Measurements from ENCODE around the gene TRIM22.
"Not testable (repeated sequence)": the region's sequence is repeated elsewhere in the genome, so short reads cannot be mapped to it uniquely, and the experiment has no call there.

TRIM22 gene

GRCh38 chr11:5691238-5691963, 1.8 kb downstream of the TRIM22 start:
- DNase-seq: not testable (repeated sequence)

DNA sequence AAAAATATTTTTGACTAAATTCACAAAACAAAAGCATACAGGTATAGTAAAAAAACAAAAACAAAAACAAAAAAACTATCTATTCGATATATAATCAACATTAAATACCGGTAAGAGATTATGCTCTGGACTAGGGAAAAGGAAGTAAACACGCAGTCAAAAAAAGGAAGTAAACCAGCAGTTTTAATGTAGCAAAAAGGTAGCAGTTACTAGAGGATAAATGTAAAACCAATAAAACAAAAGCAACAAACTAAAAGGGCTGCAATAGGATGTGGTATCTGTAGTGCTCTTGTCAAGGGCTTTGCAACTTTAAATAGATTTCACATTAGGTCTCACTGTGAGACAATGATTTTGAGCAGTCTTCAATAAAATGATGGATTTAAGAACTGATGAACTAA, 2.4 kb downstream of the TRIM22 start:
- no peak for DNase-seq

- DNase-seq: no peak
These were observed 5.1 kb downstream of the TRIM22 start for GRCh38 chr11:5694642-5695041.

DNA sequence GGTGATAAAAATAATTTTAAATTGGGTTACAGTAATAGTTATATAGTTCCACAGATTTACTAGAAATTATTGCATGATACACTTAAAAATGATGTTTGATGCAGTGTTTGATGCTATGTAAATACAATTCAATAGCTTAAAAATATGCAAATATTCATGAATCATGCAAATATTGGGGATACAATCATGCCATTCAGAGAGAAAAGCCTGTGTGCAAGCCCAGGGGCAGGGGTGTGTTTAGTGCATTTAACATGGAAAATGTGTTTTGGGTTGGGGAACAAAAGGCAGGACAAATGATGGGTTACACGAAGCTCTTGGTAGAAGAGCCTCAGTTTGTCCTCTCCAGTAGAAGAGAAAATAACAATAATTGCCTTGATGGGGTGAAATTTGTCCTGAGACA, 6.0 kb downstream of the TRIM22 start:
- DNase-seq: no peak

DNA sequence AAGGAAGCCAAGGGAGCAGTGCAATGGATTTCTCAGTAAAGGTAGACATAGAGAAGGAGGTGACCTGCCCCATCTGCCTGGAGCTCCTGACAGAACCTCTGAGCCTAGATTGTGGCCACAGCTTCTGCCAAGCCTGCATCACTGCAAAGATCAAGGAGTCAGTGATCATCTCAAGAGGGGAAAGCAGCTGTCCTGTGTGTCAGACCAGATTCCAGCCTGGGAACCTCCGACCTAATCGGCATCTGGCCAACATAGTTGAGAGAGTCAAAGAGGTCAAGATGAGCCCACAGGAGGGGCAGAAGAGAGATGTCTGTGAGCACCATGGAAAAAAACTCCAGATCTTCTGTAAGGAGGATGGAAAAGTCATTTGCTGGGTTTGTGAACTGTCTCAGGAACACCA, 6.6 kb downstream of the TRIM22 start:
- DNase-seq: no peak

DNA sequence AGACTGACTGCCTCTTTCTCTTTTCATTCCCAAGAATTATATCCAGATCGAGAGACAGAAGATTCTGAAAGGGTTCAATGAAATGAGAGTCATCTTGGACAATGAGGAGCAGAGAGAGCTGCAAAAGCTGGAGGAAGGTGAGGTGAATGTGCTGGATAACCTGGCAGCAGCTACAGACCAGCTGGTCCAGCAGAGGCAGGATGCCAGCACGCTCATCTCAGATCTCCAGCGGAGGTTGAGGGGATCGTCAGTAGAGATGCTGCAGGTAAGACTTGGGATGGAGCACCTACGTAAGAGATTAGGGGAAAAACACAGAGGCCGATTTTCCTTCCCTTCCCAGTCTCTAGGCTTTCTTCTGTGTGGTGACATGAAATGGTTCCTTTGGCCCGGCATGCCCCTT, 8.7 kb downstream of the TRIM22 start:
- DNase-seq: no peak

- no peak for DNase-seq
These were observed 10.9 kb downstream of the TRIM22 start for GRCh38 chr11:5700421-5701054.

GRCh38 chr11:5701055-5701577, 11.5 kb downstream of the TRIM22 start:
- no peak for DNase-seq

GRCh38 chr11:5703741-5704536, 14.3 kb downstream of the TRIM22 start:
- no peak for DNase-seq

- DNase-seq: no peak
These were observed 16.1 kb downstream of the TRIM22 start for GRCh38 chr11:5705688-5706087.

DNA sequence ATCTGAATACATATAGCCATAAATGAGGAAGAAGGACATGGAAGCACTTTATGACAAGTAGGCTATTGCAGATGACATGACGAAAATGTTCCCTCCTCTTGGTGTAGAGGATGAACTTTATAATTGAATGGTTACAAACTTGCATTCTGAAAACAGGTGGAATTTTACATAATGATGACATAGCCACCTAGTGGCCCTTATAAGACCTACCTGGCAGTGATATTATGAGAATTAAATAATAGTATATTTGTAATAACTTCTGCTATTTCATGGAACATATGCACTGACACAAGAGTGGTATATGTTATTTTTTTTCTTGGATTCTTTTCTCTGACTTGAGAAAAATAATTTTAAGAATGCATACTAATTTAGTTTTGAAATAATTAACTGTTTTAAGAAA, 22.9 kb downstream of the TRIM22 start:
- DNase-seq: no peak

GRCh38 chr11:5713695-5714094, 24.1 kb downstream of the TRIM22 start:
- no peak for DNase-seq

GRCh38 chr11:5716518-5716917, 26.9 kb downstream of the TRIM22 start:
- DNase-seq: not testable (repeated sequence)

DNA sequence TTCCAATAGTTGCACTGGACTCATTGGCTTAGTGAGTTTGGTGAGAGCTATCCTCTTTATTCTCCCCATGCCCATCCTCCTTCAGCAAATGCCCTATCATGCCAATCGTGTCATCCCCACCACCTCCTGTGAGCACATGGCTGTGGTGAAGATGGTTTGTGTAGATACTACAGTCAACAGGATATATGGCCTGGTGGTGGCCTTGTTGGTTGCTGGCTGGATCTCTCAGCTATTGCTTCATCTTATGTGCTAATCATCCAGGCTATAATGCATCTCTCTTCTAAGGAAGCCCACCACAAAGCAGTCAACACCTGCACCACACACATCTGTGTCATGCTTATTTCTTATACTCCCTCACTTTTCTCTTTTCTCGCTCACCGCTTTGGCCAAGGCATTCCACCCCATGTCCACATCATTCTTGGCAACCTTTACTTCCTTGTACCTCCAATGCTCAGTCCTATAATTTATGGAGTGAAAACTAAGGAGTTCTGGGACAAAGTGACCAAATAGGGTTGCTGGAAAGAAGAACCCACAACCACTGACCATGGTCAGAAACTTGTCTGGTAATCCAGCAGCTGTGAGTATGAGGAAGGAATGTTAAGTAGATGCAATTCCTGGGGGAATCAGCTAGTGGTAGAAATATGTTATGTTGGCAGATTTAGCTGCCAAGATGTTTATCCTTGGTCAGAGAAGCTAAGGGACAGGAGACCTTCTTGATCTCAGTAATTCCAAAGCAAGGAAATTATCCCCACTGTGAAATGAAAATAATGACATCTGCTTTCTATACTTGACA, 30.3 kb downstream of the TRIM22 start:
- no peak for DNase-seq

- no peak for DNase-seq
These were observed 33.0 kb downstream of the TRIM22 start for GRCh38 chr11:5722622-5723021.

- no peak for DNase-seq
These were observed 36.8 kb downstream of the TRIM22 start for GRCh38 chr11:5726351-5726750.

GRCh38 chr11:5727691-5728090, 38.1 kb downstream of the TRIM22 start:
- DNase-seq: no peak

- no peak for DNase-seq
These were observed 46.8 kb downstream of the TRIM22 start, which contains the start of gene OR56B1 for GRCh38 chr11:5736396-5736795. OR56B1 (plus strand) TSS chr11:5736448; CDS start chr11:5736517, 69 bp downstream.

GRCh38 chr11:5737091-5737490, 47.5 kb downstream of the TRIM22 start:
- no peak for DNase-seq

DNA sequence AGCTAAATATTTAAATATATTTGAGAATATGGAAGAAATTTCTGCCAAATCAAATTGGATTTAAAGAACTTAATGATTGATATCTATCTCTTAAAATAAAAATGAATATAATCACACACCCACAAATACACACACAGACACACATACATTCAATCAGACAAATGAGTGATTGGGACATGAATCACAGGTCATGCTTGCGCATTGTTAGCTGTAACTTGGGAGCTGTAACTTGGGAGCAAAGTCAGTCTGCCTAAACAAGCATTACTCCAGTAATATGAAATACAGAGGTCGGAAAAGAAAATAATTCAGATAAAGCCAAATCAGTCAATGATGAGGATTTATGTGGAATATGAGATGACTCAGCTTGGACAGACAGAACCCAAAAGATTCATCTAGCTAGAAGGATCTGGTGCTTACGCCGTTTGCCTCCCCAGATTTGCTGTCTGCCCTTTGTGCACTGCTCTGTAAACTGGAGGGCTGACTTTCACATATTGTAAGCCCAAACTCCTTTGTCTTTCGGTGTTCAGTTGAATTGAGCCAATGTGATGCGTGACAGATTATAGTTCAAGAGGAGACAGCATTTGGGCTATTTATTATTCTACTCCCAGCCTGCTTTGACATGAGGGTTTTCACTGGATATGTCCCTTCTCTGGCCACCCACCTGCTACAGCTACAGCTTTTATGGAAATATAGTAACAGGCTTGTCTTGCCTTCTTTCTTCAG, 48.2 kb downstream of the TRIM22 start:
- no peak for DNase-seq

DNA sequence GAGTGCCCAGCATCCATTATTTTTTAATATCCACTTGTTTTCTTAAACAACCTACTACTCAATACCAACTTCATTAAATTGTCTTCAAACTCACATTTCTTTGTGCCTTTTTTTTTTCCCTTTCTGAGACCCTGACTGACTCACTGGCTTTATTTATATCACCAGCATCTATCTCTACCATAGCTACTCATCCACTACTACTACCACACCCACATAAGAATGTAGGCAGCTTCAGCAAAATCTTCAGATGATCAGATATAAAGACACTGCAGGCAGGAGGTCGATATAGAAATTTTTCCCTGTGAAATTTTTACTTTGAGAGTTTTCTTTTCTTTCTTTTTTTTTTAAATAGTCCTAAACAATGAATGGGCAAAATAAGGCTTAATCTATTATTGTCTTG, 48.8 kb downstream of the TRIM22 start:
- DNase-seq: no peak

GRCh38 chr11:5746614-5747013, 57.0 kb downstream of the TRIM22 start:
- no peak for DNase-seq
